Small intestine (tissue), 7 donors: Measurements from ENCODE around the gene KRTAP27-1. TPM values are rescaled to one million over a fixed set of nuclear protein-coding genes. Genes with fewer than 3 reads are reported as not detected.

Experiments
- DNase-seq, 2 donors: peaks; one replicate each; pipeline versions ENCODE4 v3.0.0 to v3.0.0-alpha.2; 2013
- FAIRE-seq: peaks from 2 replicates; lab custom pipeline; 2012; peaks lifted over from hg19 to GRCh38; lab: Jason Lieb, UNC
- H3K27ac ChIP-seq, 3 donors: one replicate each; pipeline ENCODE4 v1.5.1; 2013; ENCODE audit warnings: low read length in 2 of 3, mild to moderate bottlenecking in 2 of 3, control low read depth in 1 of 3, inconsistent platforms in 1 of 3, low read depth in 1 of 3, moderate library complexity in 1 of 3
- H3K27me3 ChIP-seq, 3 donors: one replicate each; pipeline ENCODE4 v1.6.1; 2013; ENCODE audit warnings: low read length in 3 of 3, inconsistent platforms in 1 of 3; ENCODE audit not compliant: control insufficient read depth in 3 of 3, insufficient read depth in 3 of 3
- H3K36me3 ChIP-seq, 3 donors: one replicate each; pipeline ENCODE4 v1.6.1; 2013; ENCODE audit warnings: low read length in 3 of 3, inconsistent platforms in 1 of 3, low read depth in 1 of 3, mild to moderate bottlenecking in 1 of 3, moderate library complexity in 1 of 3; ENCODE audit not compliant: control insufficient read depth in 3 of 3, insufficient read depth in 2 of 3
- H3K4me1 ChIP-seq, 3 donors: one replicate each; pipeline ENCODE4 v1.6.1; 2013; ENCODE audit warnings: low read length in 2 of 3, inconsistent platforms in 1 of 3, low read depth in 1 of 3, mild to moderate bottlenecking in 1 of 3, moderate library complexity in 1 of 3; ENCODE audit not compliant: control insufficient read depth in 3 of 3, insufficient read depth in 2 of 3
- H3K4me3 ChIP-seq, 3 donors: one replicate each; pipeline ENCODE4 v1.5.1; 2013; ENCODE audit warnings: low read length in 3 of 3, control low read depth in 1 of 3, inconsistent platforms in 1 of 3, low read depth in 1 of 3, mild to moderate bottlenecking in 1 of 3, moderate library complexity in 1 of 3
- H3K9me3 ChIP-seq, 2 donors: one replicate each; pipeline ENCODE4 v1.6.1; 2013; ENCODE audit warnings: low read depth in 1 of 2, low read length in 1 of 2; ENCODE audit not compliant: control insufficient read depth in 2 of 2, insufficient read depth in 1 of 2
- WGBS, 3 donors: extraction: QIAGEN DNeasy Blood & Tissue Kit; methylation state at CpG; one replicate each; pipeline ENCODE4 v1.1.7; 2013; 5-methylcytosine and 5-hydroxymethylcytosine counted together
- polyA plus RNA-seq, 4 donors: library from polyadenylated mRNA; stranded (reverse) in 3 of 4; unstranded in 1 of 4; fragments of 200-250 nt in 3 of 4; fragments of 120-200 nt in 1 of 4; gene quantifications; one replicate each; pipeline versions ENCODE4 v1.2.1 to v1.2.3, GENCODE V29; 2013
- donor health status: healthy with polysubstance abuse.
- donor health status: control.
- donor health status: control.
- donor health status: Bipolar disorder and iron deficiency.
- donor health status: healthy.

KRTAP27-1 gene
- polyA plus RNA-seq, 4 donors, result not detected

DNA sequence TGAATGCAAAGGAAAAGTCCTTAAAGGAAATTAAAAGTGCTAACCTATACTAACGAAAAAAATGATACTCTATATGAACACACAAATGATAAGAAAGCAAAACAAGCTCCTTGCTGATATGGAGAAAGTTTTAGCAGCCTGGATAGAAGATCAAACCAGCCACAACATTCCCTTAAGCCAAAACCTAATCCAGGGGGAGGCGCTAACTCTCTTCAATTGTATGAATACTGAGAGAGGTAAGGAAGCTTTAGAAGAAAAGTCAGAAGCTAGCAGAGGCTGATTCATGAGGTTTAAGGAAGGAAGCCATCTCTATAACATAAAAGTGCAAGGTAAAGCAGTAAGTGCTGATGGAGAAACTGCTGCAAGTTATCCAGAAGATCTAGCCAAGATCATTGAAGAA lies 7.5 kb upstream of the KRTAP27-1 start:
- peaks cover 0 to 2% of the 10 kb centered on the region in 2 donors for H3K9me3 ChIP-seq
- no peak for DNase-seq
- H3K36me3 ChIP-seq, result no peaks in the 10 kb centered on the region
- H3K4me1 ChIP-seq, result no peaks in the 10 kb centered on the region
- no peaks in the 10 kb centered on the region for H3K27me3 ChIP-seq
- H3K4me3 ChIP-seq, result no peak overlapping the region
- WGBS, 3 donors, result 45 to 73% (median 46%) methylated on average over 2 of the region's 2 CpGs
- H3K27ac ChIP-seq, result no peak overlapping the region
- FAIRE-seq, result no peak

DNA sequence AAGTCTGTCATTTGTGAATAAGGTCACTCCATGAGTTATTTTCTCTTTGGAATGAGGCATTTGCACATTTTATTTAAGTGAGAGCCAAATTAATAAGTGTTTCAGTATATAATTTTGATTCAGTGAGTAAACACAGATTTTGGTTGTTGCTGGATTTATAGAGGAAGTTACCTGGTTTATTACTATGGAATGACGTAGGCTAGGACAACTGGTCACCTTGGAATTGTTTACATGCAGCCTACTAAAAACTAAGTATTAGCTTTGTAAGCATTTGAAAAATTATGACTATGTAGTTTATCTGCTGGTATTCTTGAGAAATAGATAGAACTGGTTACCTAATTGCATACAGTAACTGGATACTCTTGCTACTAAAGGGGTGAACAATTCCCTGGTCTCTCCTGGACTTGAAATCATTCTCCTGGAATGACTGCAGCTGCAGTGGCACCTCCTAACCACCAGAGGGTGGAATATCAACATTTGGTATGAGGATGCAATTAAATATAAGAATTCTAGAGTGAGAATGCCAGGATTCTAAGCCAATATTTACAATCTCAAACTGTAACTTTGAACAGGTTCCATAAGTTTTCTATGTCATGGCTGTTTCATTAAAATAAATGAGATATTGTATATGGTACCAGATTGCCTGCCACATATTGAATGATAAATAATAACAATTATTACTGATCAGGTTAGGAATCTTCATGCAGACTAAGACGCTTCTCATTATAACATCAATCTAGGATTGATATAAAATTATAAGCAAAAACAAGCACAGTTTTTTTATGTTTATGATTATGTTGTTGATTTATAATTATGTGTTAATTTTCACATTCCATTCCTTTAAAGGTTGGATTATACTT lies 3.5 kb upstream of the KRTAP27-1 start:
- Histone ChIP-seq H3K27ac (no peak overlapping the region), H3K4me3 (no peak overlapping the region), H3K4me1 (no peaks in the 10 kb centered on the region), H3K9me3 (peaks cover 0 to 2% of the 10 kb centered on the region in 2 donors), H3K27me3 (no peaks in the 10 kb centered on the region), H3K36me3 (no peaks in the 10 kb centered on the region)
- DNase-seq (peak; percentile 3 to 44), FAIRE-seq (no peak)
- WGBS, 3 donors, result 77 to 82% (median 79%) methylated on average over 2 of the region's 2 CpGs

DNA sequence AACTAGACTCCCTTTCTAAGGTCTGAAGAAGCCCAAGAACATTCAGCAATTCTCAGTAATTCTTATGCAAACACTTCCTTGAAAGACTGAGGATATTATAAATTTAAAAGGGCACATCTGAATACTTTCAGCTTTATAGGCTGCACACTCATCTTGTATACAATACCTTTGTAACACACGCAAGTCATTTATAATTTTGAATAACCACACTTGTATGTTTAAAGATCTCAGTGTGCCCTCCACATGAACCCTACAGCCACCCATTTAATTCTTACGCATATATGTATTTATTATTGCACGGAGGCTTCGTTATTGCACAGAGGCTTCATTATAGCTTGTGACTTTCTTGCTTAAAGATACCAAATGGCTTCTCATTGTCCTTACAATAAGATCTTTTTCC lies 1.2 kb upstream of the KRTAP27-1 start:
- no peaks in the 10 kb centered on the region for H3K4me1 ChIP-seq
- no peak overlapping the region for H3K4me3 ChIP-seq
- H3K27me3 ChIP-seq, result no peaks in the 10 kb centered on the region
- no peaks in the 10 kb centered on the region for H3K36me3 ChIP-seq
- peaks cover 0 to 3% of the 10 kb centered on the region in 2 donors for H3K9me3 ChIP-seq
- H3K27ac ChIP-seq, result no peak overlapping the region
- 84 to 91% (median 85%) methylated on average over 4 of the region's 4 CpGs for WGBS, 3 donors
- no peak for DNase-seq
- no peak for FAIRE-seq

DNA sequence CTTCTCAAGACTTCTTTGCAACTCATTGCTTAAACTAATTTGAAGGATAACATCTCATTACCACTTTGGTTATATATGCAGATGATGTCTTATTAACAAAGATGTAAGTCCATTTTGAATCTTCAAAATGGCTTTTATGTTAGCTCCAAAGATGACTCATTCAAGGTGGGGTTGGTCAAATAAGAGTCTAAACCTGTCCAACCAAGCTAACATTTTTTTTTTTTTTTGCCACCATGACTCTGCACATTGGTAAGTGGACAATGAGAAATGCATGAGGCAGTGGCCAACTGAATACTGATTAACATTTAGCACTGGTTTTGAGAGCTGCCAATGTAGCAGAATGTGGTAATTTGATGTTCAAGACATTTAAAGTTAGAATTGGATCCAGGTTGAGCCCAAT lies 278 bp upstream of the KRTAP27-1 start:
- no peak for FAIRE-seq
- Histone ChIP-seq H3K4me3 (no peak overlapping the region), H3K27me3 (no peaks in the 10 kb centered on the region), H3K9me3 (peaks cover 0 to 3% of the 10 kb centered on the region in 2 donors), H3K4me1 (no peaks in the 10 kb centered on the region), H3K36me3 (no peaks in the 10 kb centered on the region), H3K27ac (no peak overlapping the region)
- no peak for DNase-seq

DNA sequence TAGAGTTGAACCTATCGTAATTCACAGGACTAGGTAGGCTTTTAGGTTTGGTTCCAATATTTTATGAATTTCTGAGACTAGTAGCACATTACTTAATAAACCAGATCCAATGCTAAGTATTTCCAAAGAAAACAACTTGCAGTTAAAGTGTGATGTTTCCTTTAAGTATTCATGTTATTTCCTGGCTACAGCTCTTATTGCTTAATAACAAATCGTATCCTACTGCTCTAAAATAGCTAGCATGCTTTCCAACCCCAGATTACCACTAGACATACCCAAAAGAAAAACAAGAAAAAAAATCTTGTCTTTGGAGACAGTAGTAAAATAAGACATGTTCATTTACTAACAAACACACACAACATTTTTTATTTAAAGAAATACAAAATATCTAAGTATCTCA lies 898 bp downstream of the KRTAP27-1 start:
- 58 to 81% (median 74%) methylated on average over 2 of the region's 2 CpGs for WGBS, 3 donors
- no peak overlapping the region for H3K27ac ChIP-seq
- no peaks in the 10 kb centered on the region for H3K4me1 ChIP-seq
- DNase-seq (no peak), FAIRE-seq (no peak)
- H3K4me3 ChIP-seq, result no peak overlapping the region
- H3K27me3 ChIP-seq, result no peaks in the 10 kb centered on the region
- H3K36me3 ChIP-seq, result no peaks in the 10 kb centered on the region
- peaks cover 0 to 2% of the 10 kb centered on the region in 2 donors for H3K9me3 ChIP-seq

DNA sequence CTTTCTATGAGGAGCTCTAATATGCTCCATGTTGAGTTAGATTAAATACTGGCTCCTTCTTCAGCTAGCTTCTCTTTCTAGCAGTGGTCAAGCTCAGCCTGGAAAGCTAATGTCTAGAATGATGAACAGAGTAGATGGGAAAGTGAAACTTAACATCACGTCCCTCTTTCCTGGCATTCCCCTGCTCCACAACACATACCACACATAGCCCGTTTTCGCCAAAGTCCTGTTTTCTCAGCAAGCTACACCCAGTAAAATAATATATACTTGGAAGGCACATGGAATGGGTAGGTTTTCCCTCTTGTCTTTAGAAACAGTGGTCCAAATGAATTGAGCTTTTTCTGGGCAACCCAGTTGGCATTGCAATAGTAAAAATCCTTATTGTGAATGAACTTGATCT lies 3.8 kb downstream of the KRTAP27-1 start:
- H3K27me3 ChIP-seq, result no peaks in the 10 kb centered on the region
- H3K4me1 ChIP-seq, result no peaks in the 10 kb centered on the region
- H3K9me3 ChIP-seq, result peaks cover 0 to 2% of the 10 kb centered on the region in 2 donors
- H3K27ac ChIP-seq, result no peak overlapping the region
- no peak for FAIRE-seq
- 66 to 88% (median 87%) methylated on average over 3 of the region's 3 CpGs for WGBS, 3 donors
- H3K4me3 ChIP-seq, result no peak overlapping the region
- no peaks in the 10 kb centered on the region for H3K36me3 ChIP-seq
- DNase-seq, result no peak

DNA sequence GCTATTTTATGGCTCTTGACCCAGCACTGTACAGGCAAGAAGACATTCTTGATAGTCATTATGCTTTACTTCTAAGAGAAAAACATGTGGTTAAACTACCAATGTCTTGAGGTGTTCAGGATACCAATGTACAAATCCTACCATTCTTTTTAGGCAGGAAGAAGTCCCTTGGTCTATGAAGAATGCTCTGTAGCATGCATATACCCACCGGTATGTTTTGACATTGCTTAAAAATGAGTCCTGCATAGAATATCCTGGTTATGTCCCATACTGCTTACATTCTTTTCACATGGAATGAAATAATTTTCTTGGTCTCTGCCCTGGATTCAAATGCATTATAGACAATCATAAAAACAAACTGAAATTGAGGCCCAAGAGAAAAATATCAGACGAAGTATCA lies 4.8 kb downstream of the KRTAP27-1 start:
- H3K36me3 ChIP-seq, result no peaks in the 10 kb centered on the region
- no peak overlapping the region for H3K4me3 ChIP-seq
- H3K9me3 ChIP-seq, result peaks cover 0 to 2% of the 10 kb centered on the region in 2 donors
- DNase-seq (no peak), FAIRE-seq (no peak)
- no peak overlapping the region for H3K27ac ChIP-seq
- no peaks in the 10 kb centered on the region for H3K4me1 ChIP-seq
- no peaks in the 10 kb centered on the region for H3K27me3 ChIP-seq
- WGBS, 3 donors, result 85 to 90% (median 86%) methylated on average over 2 of the region's 2 CpGs

DNA sequence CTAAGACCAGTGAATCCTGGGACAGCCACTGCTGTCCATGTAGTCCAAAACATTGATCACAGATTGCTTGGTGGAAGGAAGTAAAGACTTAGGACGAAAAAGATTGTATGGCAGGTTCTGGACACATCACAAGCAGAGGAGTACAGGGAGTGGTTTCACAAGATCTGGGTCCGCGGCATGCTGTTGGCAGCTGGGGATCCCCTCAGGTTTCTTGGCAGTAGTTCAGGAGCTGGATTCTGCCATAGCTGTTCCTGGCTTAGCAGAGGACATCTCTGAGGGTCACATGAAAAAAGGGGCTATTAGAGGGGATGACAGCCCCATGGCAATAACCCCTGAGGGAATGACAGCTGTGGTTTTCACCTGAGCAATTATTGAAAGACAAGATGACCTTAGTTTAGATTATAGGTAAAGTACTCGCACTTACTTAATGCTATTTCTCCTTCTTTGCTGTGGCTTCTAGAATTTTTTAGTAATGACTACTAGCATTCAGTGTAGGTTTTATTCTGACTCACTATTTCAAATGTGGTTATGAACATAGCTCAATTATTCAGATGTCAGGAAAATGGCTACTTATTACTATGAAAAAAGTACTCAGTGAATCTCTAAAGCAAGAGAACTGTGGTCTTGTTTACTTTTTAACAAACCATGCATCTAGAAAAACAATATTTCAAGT lies 8.2 kb downstream of the KRTAP27-1 start:
- Histone ChIP-seq H3K27me3 (no peaks in the 10 kb centered on the region), H3K9me3 (peaks cover 2 to 3% of the 10 kb centered on the region in 2 donors), H3K4me3 (no peak overlapping the region), H3K36me3 (no peaks in the 10 kb centered on the region), H3K27ac (no peak overlapping the region), H3K4me1 (no peaks in the 10 kb centered on the region)
- FAIRE-seq (no peak), DNase-seq (no peak)
- WGBS, 3 donors, result 79 to 84% (median 79%) methylated on average over 4 of the region's 4 CpGs
